ENCODE measurements around the gene C1orf105. TPM values are rescaled to one million over a fixed set of nuclear protein-coding genes. Genes with fewer than 3 reads are reported as not detected.

C1orf105 gene
- total and polyA plus RNA-seq, 2 donors from 2014 or later, result not detected

DNA sequence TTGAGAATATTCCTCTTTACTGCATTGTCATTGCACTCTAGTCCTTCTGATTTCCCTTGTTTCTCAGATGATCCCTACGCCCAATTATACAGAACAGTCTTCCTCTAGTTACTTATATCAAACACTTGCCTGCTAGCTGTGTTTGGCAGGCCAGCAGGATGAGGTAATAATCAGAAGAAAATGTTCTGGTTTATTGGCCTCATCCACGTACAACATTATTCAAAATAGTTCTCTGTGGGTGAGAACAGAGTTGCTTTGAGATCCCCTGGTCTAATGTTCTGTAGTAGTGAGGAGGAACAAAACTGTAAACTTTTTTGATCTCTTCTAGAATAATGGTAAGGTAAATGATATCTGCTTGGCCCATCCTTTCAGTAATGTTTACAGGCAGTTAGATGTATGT, 22.3 kb upstream of the C1orf105 start:
- FAIRE-seq, result no peak
- intact Hi-C loops (cut with DNase I), result no loop called here
- H3K9ac ChIP-seq (ENCODE audit: low read length in 3 of 3), result no peak overlapping the region

DNA sequence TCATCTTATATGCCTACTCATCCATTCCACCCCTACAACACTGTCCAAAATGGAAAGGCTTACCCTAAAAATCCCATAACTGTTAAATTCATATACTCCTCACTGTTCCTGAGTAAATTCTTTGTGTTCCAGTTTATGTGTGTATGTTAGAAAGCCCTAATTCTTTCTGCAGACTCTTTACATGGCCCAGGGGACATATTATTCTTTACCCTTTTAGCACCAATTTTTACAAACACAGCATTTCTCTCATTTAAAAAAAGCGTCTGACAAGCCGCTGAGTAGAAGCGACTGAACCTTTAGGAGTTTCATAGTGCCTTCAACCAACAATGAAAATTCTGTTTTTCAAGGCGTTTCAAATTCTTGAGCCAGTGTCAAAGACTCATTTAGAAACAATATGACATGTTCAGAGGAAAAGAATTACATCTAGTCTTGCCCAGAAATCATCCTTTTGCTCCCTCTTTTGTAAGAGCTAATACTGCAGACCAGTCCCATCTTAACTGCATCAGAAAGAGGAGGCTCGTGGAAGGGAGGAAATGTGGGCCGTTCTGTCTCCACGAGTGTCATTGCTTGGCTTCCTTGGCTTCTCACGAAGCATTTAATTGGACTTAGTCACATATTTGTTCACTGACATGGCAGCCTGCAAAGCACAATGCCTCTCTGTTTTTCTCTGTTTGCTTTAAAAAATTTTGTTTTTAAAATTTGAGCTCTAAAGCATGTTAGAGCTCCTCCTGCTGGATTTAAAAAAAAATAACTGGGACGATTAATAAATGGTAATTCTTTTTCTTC, 21.3 kb upstream of the C1orf105 start:
- H3K9ac ChIP-seq (ENCODE audit: low read length in 3 of 3), result peak overlapping the region in 1 of 3 donors; percentile 13
- H3K9me3 ChIP-seq (ENCODE audit: control insufficient read depth in 2 of 3, insufficient read depth in 1 of 3, low read length in 3 of 3), result no peaks in the 10 kb centered on the region
- intact Hi-C loops (cut with DNase I), result no loop called here
- no peaks in the 10 kb centered on the region for H3K27me3 ChIP-seq (ENCODE audit: control insufficient read depth, insufficient read depth, low read length)
- peak in 3 of 5 donors; percentile 36 to 90 (median 78) for DNase-seq
- peak overlapping the region; percentile 22 to 56 (median 54) for H3K4me3 ChIP-seq (ENCODE audit: low read length in 3 of 3)
- H3K27ac ChIP-seq (ENCODE audit: low read depth in 2 of 2, low read length in 2 of 2), result peak overlapping the region in 1 of 2 donors; percentile 20
- no peaks in the 10 kb centered on the region for H3K36me3 ChIP-seq (ENCODE audit: control insufficient read depth in 2 of 3, insufficient read depth in 3 of 3, low read length in 3 of 3)
- peak; percentile 90 for FAIRE-seq
- H3K4me1 ChIP-seq (ENCODE audit: control insufficient read depth in 2 of 3, insufficient read depth in 2 of 3, low read depth in 1 of 3, low read length in 3 of 3), result peaks cover 3 to 11% (median 7%) of the 10 kb centered on the region in 3 donors
- TF ChIP-seq, protein P1, sequence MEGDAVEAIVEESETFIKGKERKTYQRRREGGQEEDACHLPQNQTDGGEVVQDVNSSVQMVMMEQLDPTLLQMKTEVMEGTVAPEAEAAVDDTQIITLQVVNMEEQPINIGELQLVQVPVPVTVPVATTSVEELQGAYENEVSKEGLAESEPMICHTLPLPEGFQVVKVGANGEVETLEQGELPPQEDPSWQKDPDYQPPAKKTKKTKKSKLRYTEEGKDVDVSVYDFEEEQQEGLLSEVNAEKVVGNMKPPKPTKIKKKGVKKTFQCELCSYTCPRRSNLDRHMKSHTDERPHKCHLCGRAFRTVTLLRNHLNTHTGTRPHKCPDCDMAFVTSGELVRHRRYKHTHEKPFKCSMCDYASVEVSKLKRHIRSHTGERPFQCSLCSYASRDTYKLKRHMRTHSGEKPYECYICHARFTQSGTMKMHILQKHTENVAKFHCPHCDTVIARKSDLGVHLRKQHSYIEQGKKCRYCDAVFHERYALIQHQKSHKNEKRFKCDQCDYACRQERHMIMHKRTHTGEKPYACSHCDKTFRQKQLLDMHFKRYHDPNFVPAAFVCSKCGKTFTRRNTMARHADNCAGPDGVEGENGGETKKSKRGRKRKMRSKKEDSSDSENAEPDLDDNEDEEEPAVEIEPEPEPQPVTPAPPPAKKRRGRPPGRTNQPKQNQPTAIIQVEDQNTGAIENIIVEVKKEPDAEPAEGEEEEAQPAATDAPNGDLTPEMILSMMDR (IDR thresholded peaks at IDR 0.05; ENCODE audit: borderline replicate concordance, extremely low read depth, insufficient read depth), result peak; percentile 57

More for the DNA sequence above, 22.3 kb upstream of the C1orf105 start:
- H3K27me3 ChIP-seq (ENCODE audit: control insufficient read depth, insufficient read depth, low read length), result no peaks in the 10 kb centered on the region
- H3K4me3 ChIP-seq (ENCODE audit: low read length in 3 of 3), result no peak overlapping the region
- no peak for DNase-seq
- H3K4me1 ChIP-seq (ENCODE audit: control insufficient read depth in 2 of 3, insufficient read depth in 2 of 3, low read depth in 1 of 3, low read length in 3 of 3), result peaks cover 3 to 16% (median 8%) of the 10 kb centered on the region in 3 donors
- H3K9me3 ChIP-seq (ENCODE audit: control insufficient read depth in 2 of 3, insufficient read depth in 1 of 3, low read length in 3 of 3), result no peaks in the 10 kb centered on the region
- no peak overlapping the region for H3K27ac ChIP-seq (ENCODE audit: low read depth in 2 of 2, low read length in 2 of 2)
- no peaks in the 10 kb centered on the region for H3K36me3 ChIP-seq (ENCODE audit: control insufficient read depth in 2 of 3, insufficient read depth in 3 of 3, low read length in 3 of 3)
- TF ChIP-seq, protein P1 (IDR thresholded peaks at IDR 0.05; ENCODE audit: borderline replicate concordance, extremely low read depth, insufficient read depth), result no peak

DNA sequence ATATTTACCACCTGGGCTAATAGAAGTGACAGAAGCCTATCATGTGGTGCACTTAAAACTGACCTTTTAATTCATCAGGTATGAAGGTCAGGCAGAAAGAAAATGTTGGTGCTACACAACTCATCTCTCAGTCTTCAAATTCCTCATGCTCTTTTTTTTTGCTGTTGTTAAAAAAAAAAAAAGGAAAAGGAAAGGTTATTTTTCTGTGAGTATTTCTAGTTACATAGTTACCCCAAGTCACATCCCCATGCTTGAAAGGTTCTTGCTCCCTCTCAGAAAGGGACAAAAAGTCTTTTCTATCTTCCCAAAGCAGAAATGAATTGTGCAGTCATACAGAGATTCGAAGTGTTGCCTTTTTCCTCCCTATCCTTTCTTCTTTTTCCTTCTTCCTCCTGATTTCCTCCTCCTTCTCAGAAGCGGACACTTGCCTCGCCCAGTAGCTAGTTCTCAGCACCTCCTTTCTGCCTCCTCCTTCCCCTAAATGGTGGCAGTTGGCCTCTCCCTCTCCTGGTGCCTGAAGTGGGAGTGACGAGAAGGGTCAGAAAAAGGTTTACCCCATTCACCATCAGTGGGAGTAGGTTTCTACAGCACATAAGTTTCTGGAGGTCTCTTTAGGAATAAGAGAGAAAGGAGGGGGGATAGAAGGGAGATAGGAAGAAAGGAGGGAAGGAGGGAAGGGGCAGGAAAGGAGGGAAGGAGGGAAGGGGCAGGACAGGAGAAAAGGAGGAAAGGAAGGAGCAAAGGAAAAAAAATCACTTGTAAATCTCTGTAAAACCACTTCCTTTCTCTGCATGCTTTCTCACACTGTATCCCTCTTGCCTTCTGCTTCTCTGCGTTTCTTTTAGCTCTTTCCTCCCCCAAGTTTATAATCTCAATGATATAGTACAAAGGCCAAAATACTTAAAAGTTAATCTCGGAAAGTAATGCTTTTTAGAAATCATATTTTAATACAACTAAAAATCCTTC, 20.4 kb upstream of the C1orf105 start:
- no peak overlapping the region for H3K27ac ChIP-seq (ENCODE audit: low read depth in 2 of 2, low read length in 2 of 2)
- intact Hi-C loops (cut with DNase I), result no loop called here
- no peaks in the 10 kb centered on the region for H3K36me3 ChIP-seq (ENCODE audit: control insufficient read depth in 2 of 3, insufficient read depth in 3 of 3, low read length in 3 of 3)
- no peaks in the 10 kb centered on the region for H3K9me3 ChIP-seq (ENCODE audit: control insufficient read depth in 2 of 3, insufficient read depth in 1 of 3, low read length in 3 of 3)
- TF ChIP-seq, protein P1 (IDR thresholded peaks at IDR 0.05; ENCODE audit: borderline replicate concordance, extremely low read depth, insufficient read depth), result no peak
- H3K9ac ChIP-seq (ENCODE audit: low read length in 3 of 3), result no peak overlapping the region
- FAIRE-seq, result no peak
- peak overlapping the region in 1 of 3 donors; percentile 54 for H3K4me3 ChIP-seq (ENCODE audit: low read length in 3 of 3)
- DNase-seq, result no peak
- no peaks in the 10 kb centered on the region for H3K27me3 ChIP-seq (ENCODE audit: control insufficient read depth, insufficient read depth, low read length)
- peaks cover 2 to 11% (median 3%) of the 10 kb centered on the region in 3 donors for H3K4me1 ChIP-seq (ENCODE audit: control insufficient read depth in 2 of 3, insufficient read depth in 2 of 3, low read depth in 1 of 3, low read length in 3 of 3)
